NCI-H2107 treated with DMSO at 0.1 percent for 48 hours (cell line): ENCODE measurements around the gene TRIM59.

Experiments
- DNase-seq: peaks from one replicate; lab custom pipeline; 2025; ENCODE audit not compliant: unreplicated experiment; lab: John Stamatoyannopoulos, UW

Gene TRIM59

GRCh38 chr3:160403796-160404470 lies 45.7 kb downstream of the TRIM59 start:
- DNase-seq: no peak

- DNase-seq: peak; percentile 52
Observed at GRCh38 chr3:160403028-160403545, 46.5 kb downstream of the TRIM59 start.

- DNase-seq: peak; percentile 51
Observed at GRCh38 chr3:160402221-160403027, 47.2 kb downstream of the TRIM59 start.

GRCh38 chr3:160401291-160402095 lies 48.1 kb downstream of the TRIM59 start:
- peak; percentile 76 for DNase-seq

- no peak for DNase-seq
Observed at GRCh38 chr3:160400702-160401150, 48.9 kb downstream of the TRIM59 start.

GRCh38 chr3:160400030-160400701 lies 49.4 kb downstream of the TRIM59 start:
- no peak for DNase-seq

GRCh38 chr3:160399125-160400029 lies 50.2 kb downstream of the TRIM59 start, which contains the start of the genes IFT80 and SMC4:
IFT80 (minus strand) TSS chr3:160399225; CDS start chr3:160384600, 14,625 bp downstream.
SMC4 (plus strand) TSS chr3:160399650; CDS start chr3:160400827, 1,177 bp downstream.
- DNase-seq: peak; percentile 100

GRCh38 chr3:160398820-160399124 lies 50.8 kb downstream of the TRIM59 start:
- DNase-seq: no peak

GRCh38 chr3:160395297-160395696 lies 54.3 kb downstream of the TRIM59 start:
- DNase-seq: no peak

GRCh38 chr3:160394009-160394392 lies 55.6 kb downstream of the TRIM59 start:
- no peak for DNase-seq

GRCh38 chr3:160393346-160394008 lies 56.1 kb downstream of the TRIM59 start:
- no peak for DNase-seq

GRCh38 chr3:160392798-160393197 lies 56.8 kb downstream of the TRIM59 start:
- DNase-seq: no peak

GRCh38 chr3:160390565-160391138 lies 58.9 kb downstream of the TRIM59 start:
- no peak for DNase-seq
